GM23338 (cell line): ENCODE results near the gene L3MBTL4. TPM values are rescaled to one million over a fixed set of nuclear protein-coding genes. Genes with fewer than 3 reads are reported as not detected.
A peak's percentile ranks its signal among the peaks of the same experiment; 100 is the strongest.

ENCODE experiments used
- ATAC-seq: fragments of 200-7000 bp; cut with Tn5 transposase; 3 replicates; pipeline ENCODE4 v1.9.1; 2020
- DNase-seq: peaks from one replicate; pipeline ENCODE4 v3.0.0-alpha.2; 2015; ENCODE audit warnings: low spot score
- H2AFZ ChIP-seq: fragments of 200-600 bp; sonication (generic); 2 replicates; pipeline ENCODE4 v1.8.0; 2016; ENCODE audit warnings: antibody characterized with exemption, mild to moderate bottlenecking, moderate library complexity
- H3F3A ChIP-seq: fragments of 200-600 bp; sonication (generic); replicated peaks from 2 replicates; pipeline ENCODE4 v1.8.0; 2017; ENCODE audit warnings: antibody characterized with exemption, mixed run types, low read depth
- H3K27ac ChIP-seq: fragments of 200-600 bp; sonication (generic); 2 replicates; pipeline ENCODE4 v1.6.1; 2016; ENCODE audit warnings: low read depth
- H3K27me3 ChIP-seq: fragments of 200-600 bp; sonication (generic); 2 replicates; pipeline ENCODE4 v1.8.0; 2016; ENCODE audit warnings: mild to moderate bottlenecking, mixed run types, moderate library complexity; ENCODE audit not compliant: insufficient read depth
- H3K36me3 ChIP-seq: fragments of 200-600 bp; sonication (generic); 2 replicates; pipeline ENCODE4 v1.8.0; 2016; ENCODE audit warnings: mild to moderate bottlenecking; ENCODE audit not compliant: insufficient read depth
- H3K4me1 ChIP-seq: fragments of 200-600 bp; sonication (generic); 2 replicates; pipeline ENCODE4 v1.8.0; 2016; ENCODE audit warnings: mild to moderate bottlenecking, moderate library complexity; ENCODE audit not compliant: insufficient read depth
- H3K4me2 ChIP-seq: fragments of 200-600 bp; sonication (generic); 2 replicates; pipeline ENCODE4 v1.7.1; 2017; ENCODE audit warnings: mixed run types
- H3K4me3 ChIP-seq: fragments of 200-600 bp; sonication (generic); 2 replicates; pipeline ENCODE4 v1.6.1; 2016; ENCODE audit warnings: mixed run types
- H3K79me2 ChIP-seq: fragments of 200-600 bp; sonication (generic); replicated peaks from 2 replicates; pipeline ENCODE4 v1.8.0; 2017; ENCODE audit warnings: mild to moderate bottlenecking; ENCODE audit not compliant: insufficient read depth
- H3K9me2 ChIP-seq: fragments of 200-600 bp; sonication (generic); 2 replicates; pipeline ENCODE4 v1.8.0; 2017; ENCODE audit not compliant: insufficient read depth
- H4K20me1 ChIP-seq: fragments of 200-600 bp; sonication (generic); replicated peaks from 2 replicates; pipeline ENCODE4 v1.8.0; 2017; ENCODE audit warnings: mild to moderate bottlenecking; ENCODE audit not compliant: insufficient read depth
- H3K27ac Mint-ChIP-seq: 2 replicates; pipeline ENCODE4 v1.8.0; 2020; ENCODE audit warnings: inconsistent platforms, mild to moderate bottlenecking, moderate library complexity, mixed read lengths
- H3K27me3 Mint-ChIP-seq: 3 replicates; pipeline ENCODE4 v1.8.0; 2022; ENCODE audit warnings: low read depth, mild to moderate bottlenecking, moderate library complexity, mixed read lengths, inconsistent platforms; ENCODE audit not compliant: insufficient read depth, poor library complexity
- H3K36me3 Mint-ChIP-seq: 3 replicates; pipeline ENCODE4 v1.8.0; 2021; ENCODE audit warnings: low read depth, mild to moderate bottlenecking, inconsistent platforms, moderate library complexity, mixed read lengths
- H3K4me1 Mint-ChIP-seq: 3 replicates; pipeline ENCODE4 v1.8.0; 2020; ENCODE audit warnings: mild to moderate bottlenecking, inconsistent platforms, mixed read lengths
- H3K4me3 Mint-ChIP-seq: 3 replicates; pipeline ENCODE4 v1.8.0; 2021; ENCODE audit warnings: moderate library complexity, mild to moderate bottlenecking, inconsistent platforms, mixed read lengths
- H3K9me3 Mint-ChIP-seq: 3 replicates; pipeline ENCODE4 v1.8.0; 2020; ENCODE audit warnings: moderate library complexity, mild to moderate bottlenecking, inconsistent platforms, mixed read lengths
- CREB1 ChIP-seq: fragments of 250-450 bp; sonication (Bioruptor Pico); IDR thresholded peaks from 2 replicates; pipeline ENCODE4 v1.5.0; 2020; ENCODE audit warnings: low read depth, mild to moderate bottlenecking, moderate library complexity
- EZH2 ChIP-seq: fragments of 200-600 bp; sonication (generic); IDR thresholded peaks from one replicate; pipeline ENCODE4 v1.8.0; 2017; ENCODE audit warnings: antibody characterized with exemption, mild to moderate bottlenecking, low read depth; ENCODE audit not compliant: unreplicated experiment
- EZH2phosphoT487 ChIP-seq: fragments of 200-600 bp; sonication (generic); IDR thresholded peaks from one replicate; pipeline ENCODE4 v1.8.1; 2018; ENCODE audit warnings: antibody characterized with exemption; ENCODE audit not compliant: unreplicated experiment
- JUNB ChIP-seq: IDR thresholded peaks from one replicate; pipeline ENCODE4 v1.6.1; 2016; ENCODE audit warnings: antibody characterized with exemption; ENCODE audit not compliant: unreplicated experiment
- NANOG ChIP-seq: IDR thresholded peaks from 2 replicates; pipeline ENCODE4 v1.6.1; 2016; ENCODE audit warnings: antibody characterized with exemption, borderline replicate concordance
- STAT1 ChIP-seq: IDR thresholded peaks from one replicate; pipeline ENCODE4 v1.6.1; 2016; ENCODE audit warnings: antibody characterized with exemption; ENCODE audit not compliant: unreplicated experiment
- ZNF114 ChIP-seq: fragments of 250-450 bp; sonication (Bioruptor Pico); IDR thresholded peaks from 2 replicates; pipeline ENCODE4 v1.5.0; 2020; ENCODE audit warnings: mild to moderate bottlenecking, moderate library complexity
- ZNF331 ChIP-seq: fragments of 250-450 bp; sonication (Bioruptor Pico); IDR thresholded peaks from 2 replicates; pipeline ENCODE4 v1.5.0; 2020; ENCODE audit warnings: low read depth, mild to moderate bottlenecking, moderate library complexity
- ZNF462 ChIP-seq: fragments of 250-450 bp; sonication (Bioruptor Pico); IDR thresholded peaks from 2 replicates; pipeline ENCODE4 v1.5.0; 2020; ENCODE audit warnings: mild to moderate bottlenecking, moderate library complexity
- polyA plus RNA-seq: library from polyadenylated mRNA; unstranded; fragments of >200 nt; fragmentation: Nextera tagmentation; extraction: Ambion mirVana; gene quantifications from 2 replicates; pipeline ENCODE4 v1.2.1, GENCODE V29; 2016
- total RNA-seq: library from RNA; depleted of rRNA; stranded (reverse); fragments of >200 nt; shearing (Covaris generic); gene quantifications from 2 replicates; pipeline ENCODE4 v1.2.3, GENCODE V29; 2014
- TF ChIP-seq, protein P1 (sequence below): IDR thresholded peaks from one replicate; pipeline ENCODE4 v1.6.1; 2018; ENCODE audit warnings: antibody characterized with exemption; ENCODE audit not compliant: unreplicated experiment
- TF ChIP-seq, protein P2 (sequence below), 2 experiments: fragments of 200-600 bp in 1 of 2; sonication (generic) in 1 of 2; conservative IDR thresholded peaks; 2 replicates each; pipeline versions ENCODE4 v1.5.1 to v1.6.1; 2016 to 2017; ENCODE audit warnings: antibody characterized with exemption in 2 of 2, low read depth in 2 of 2, mild to moderate bottlenecking in 2 of 2, moderate library complexity in 1 of 2

The L3MBTL4 gene
- total and polyA plus RNA-seq, 2 experiments from 2014 or later = 0.48 to 2.8 TPM

DNA sequence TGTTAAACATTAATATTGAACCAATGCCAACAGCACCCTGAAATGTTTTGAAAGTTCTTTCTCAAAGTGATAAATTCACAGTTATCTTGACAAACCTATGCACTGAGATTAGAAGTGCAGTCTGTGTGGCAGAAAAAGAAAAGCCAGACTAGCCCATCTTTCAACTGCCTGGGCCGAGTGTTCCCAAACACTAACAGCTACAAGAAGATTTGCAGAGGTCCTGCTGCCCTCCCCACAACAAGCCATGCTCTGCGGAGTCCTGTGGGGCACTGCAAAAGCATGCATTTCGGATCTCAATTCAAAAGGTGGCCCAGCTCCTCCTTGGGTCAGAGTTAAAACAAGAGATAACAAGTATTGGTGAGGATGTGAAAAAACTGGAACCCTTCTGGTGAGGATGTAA, 311.0 kb downstream of the L3MBTL4 start:
- Histone ChIP-seq H3K36me3 (no peaks in the 10 kb centered on the region), H3K27me3 (no peaks in the 10 kb centered on the region), H3K9me2 (no peaks in the 10 kb centered on the region), H4K20me1 (no peaks in the 10 kb centered on the region), H3K4me3 (no peak overlapping the region), H3K4me2 (no peak overlapping the region), H3K27ac (no peak overlapping the region), H2AFZ (no peak overlapping the region), H3K79me2 (no peaks in the 10 kb centered on the region), H3K4me1 (no peaks in the 10 kb centered on the region), H3F3A (no peaks in the 10 kb centered on the region)
- Mint-ChIP-seq H3K27ac (no peak overlapping the region), H3K36me3 (no peaks in the 10 kb centered on the region), H3K9me3 (no peaks in the 10 kb centered on the region), H3K4me3 (no peak overlapping the region), H3K4me1 (peaks cover 8% of the 10 kb centered on the region; the same call in 2 of the 3 replicates), H3K27me3 (peaks cover 3% of the 10 kb centered on the region)
- TF ChIP-seq CREB1 (CRISPR knock-in tag) (no peak), STAT1 (no peak), ZNF114 (CRISPR knock-in tag) (no peak), ZNF462 (CRISPR knock-in tag) (no peak), NANOG (no peak), EZH2 (no peak)
- DNase-seq (peak; percentile 9), ATAC-seq (peak; percentile 69)

- Histone ChIP-seq H3K27me3 (no peaks in the 10 kb centered on the region), H3K9me2 (no peaks in the 10 kb centered on the region), H4K20me1 (no peaks in the 10 kb centered on the region), H3K4me1 (no peaks in the 10 kb centered on the region), H3K4me3 (no peak overlapping the region), H3K27ac (no peak overlapping the region), H3K36me3 (no peaks in the 10 kb centered on the region), H3K4me2 (no peak overlapping the region), H3K79me2 (no peaks in the 10 kb centered on the region), H2AFZ (no peak overlapping the region), H3F3A (no peaks in the 10 kb centered on the region)
- no peak for DNase-seq
- Mint-ChIP-seq H3K27ac (no peak overlapping the region), H3K36me3 (no peaks in the 10 kb centered on the region), H3K4me3 (no peak overlapping the region), H3K27me3 (no peaks in the 10 kb centered on the region), H3K9me3 (no peaks in the 10 kb centered on the region), H3K4me1 (peaks cover 12% of the 10 kb centered on the region; the same call in 2 of the 3 replicates)
- peak; percentile 55 for ATAC-seq
- TF ChIP-seq ZNF331 = no peak
- TF ChIP-seq, protein P1, sequence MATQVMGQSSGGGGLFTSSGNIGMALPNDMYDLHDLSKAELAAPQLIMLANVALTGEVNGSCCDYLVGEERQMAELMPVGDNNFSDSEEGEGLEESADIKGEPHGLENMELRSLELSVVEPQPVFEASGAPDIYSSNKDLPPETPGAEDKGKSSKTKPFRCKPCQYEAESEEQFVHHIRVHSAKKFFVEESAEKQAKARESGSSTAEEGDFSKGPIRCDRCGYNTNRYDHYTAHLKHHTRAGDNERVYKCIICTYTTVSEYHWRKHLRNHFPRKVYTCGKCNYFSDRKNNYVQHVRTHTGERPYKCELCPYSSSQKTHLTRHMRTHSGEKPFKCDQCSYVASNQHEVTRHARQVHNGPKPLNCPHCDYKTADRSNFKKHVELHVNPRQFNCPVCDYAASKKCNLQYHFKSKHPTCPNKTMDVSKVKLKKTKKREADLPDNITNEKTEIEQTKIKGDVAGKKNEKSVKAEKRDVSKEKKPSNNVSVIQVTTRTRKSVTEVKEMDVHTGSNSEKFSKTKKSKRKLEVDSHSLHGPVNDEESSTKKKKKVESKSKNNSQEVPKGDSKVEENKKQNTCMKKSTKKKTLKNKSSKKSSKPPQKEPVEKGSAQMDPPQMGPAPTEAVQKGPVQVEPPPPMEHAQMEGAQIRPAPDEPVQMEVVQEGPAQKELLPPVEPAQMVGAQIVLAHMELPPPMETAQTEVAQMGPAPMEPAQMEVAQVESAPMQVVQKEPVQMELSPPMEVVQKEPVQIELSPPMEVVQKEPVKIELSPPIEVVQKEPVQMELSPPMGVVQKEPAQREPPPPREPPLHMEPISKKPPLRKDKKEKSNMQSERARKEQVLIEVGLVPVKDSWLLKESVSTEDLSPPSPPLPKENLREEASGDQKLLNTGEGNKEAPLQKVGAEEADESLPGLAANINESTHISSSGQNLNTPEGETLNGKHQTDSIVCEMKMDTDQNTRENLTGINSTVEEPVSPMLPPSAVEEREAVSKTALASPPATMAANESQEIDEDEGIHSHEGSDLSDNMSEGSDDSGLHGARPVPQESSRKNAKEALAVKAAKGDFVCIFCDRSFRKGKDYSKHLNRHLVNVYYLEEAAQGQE = no peak
- TF ChIP-seq, protein P2, sequence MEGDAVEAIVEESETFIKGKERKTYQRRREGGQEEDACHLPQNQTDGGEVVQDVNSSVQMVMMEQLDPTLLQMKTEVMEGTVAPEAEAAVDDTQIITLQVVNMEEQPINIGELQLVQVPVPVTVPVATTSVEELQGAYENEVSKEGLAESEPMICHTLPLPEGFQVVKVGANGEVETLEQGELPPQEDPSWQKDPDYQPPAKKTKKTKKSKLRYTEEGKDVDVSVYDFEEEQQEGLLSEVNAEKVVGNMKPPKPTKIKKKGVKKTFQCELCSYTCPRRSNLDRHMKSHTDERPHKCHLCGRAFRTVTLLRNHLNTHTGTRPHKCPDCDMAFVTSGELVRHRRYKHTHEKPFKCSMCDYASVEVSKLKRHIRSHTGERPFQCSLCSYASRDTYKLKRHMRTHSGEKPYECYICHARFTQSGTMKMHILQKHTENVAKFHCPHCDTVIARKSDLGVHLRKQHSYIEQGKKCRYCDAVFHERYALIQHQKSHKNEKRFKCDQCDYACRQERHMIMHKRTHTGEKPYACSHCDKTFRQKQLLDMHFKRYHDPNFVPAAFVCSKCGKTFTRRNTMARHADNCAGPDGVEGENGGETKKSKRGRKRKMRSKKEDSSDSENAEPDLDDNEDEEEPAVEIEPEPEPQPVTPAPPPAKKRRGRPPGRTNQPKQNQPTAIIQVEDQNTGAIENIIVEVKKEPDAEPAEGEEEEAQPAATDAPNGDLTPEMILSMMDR (conservative IDR thresholded peaks at IDR 0.05; ENCODE audit: low read depth in 2 of 2) = no peak
- no peak for TF ChIP-seq JUNB
- TF ChIP-seq EZH2phosphoT487 = no peak
- TF ChIP-seq ZNF114 (CRISPR knock-in tag) = no peak
- no peak for TF ChIP-seq EZH2
- no peak for TF ChIP-seq CREB1 (CRISPR knock-in tag)
Observed at GRCh38 chr18:6096730-6097129, 318.0 kb downstream of the L3MBTL4 start.
